Activated CD8-positive, alpha-beta memory T cell treated with anti-CD3 and anti-CD28 coated beads, Interleukin-2, amount 10 ng/mL, durations not matched to agents 7 days and 5 days (primary cell): ENCODE data around the gene CKAP4. TPM values are rescaled to one million over a fixed set of nuclear protein-coding genes. Genes with fewer than 3 reads are reported as not detected.

ENCODE experiments used
- ATAC-seq: fragments of 150-1000 bp; cut with Tn5 transposase; one replicate; pipeline ENCODE4 v1.10.0; 2021; ENCODE audit warnings: moderate library complexity
- CTCF ChIA-PET: fragments of 350-600 bp; sonication (Branson Sonifier 250); formaldehyde crosslinking; loops from one replicate; lab custom pipeline; 2021; ENCODE audit warnings: antibody characterized with exemption; lab: Charles Lee
- DNase-seq: peaks from one replicate; pipeline ENCODE4 v3.0.0-alpha.2; 2020
- H3K27ac Mint-ChIP-seq: one replicate; pipeline ENCODE4 v1.8.0; 2021; ENCODE audit warnings: mild to moderate bottlenecking, mixed read lengths
- H3K27me3 Mint-ChIP-seq: one replicate; pipeline ENCODE4 v1.8.0; 2021; ENCODE audit warnings: mixed read lengths
- H3K36me3 Mint-ChIP-seq: one replicate; pipeline ENCODE4 v1.8.0; 2021; ENCODE audit warnings: mild to moderate bottlenecking, mixed read lengths
- H3K4me1 Mint-ChIP-seq: one replicate; pipeline ENCODE4 v1.8.0; 2021; ENCODE audit warnings: mixed read lengths
- H3K4me3 Mint-ChIP-seq: one replicate; pipeline ENCODE4 v1.8.0; 2021; ENCODE audit warnings: mild to moderate bottlenecking, moderate library complexity, mixed read lengths
- H3K9me3 Mint-ChIP-seq: one replicate; pipeline ENCODE4 v1.8.0; 2022; ENCODE audit warnings: low read depth, mixed read lengths
- total RNA-seq, 2 experiments: library from RNA; stranded (reverse); gene quantifications; one replicate each; pipeline ENCODE4 v1.2.3, GENCODE V29; 2021

Gene CKAP4
- total RNA-seq, 2 experiments from 2014 or later: 1.1 to 3.7 TPM

- no peaks in the 10 kb centered on the region for H3K36me3 Mint-ChIP-seq
- peaks cover 15% of the 10 kb centered on the region for H3K4me1 Mint-ChIP-seq
- peak overlapping the region; percentile 63 for H3K27ac Mint-ChIP-seq
- peaks cover 10% of the 10 kb centered on the region for H3K27me3 Mint-ChIP-seq
- no peak overlapping the region for H3K4me3 Mint-ChIP-seq
- no peaks in the 10 kb centered on the region for H3K9me3 Mint-ChIP-seq
- ATAC-seq (no peak), DNase-seq (no peak)
- CTCF ChIA-PET: interaction anchor here (1.0 to 6.5 kb wide), 18 partner anchors 10 to 808 kb away, joined by 3 to 129 read pairs (median 5); partner anchors contain the start of genes POLR3B and TCP11L2
These were observed 20.8 kb downstream of the CKAP4 start for GRCh38 chr12:106226884-106227640.

- DNase-seq: no peak
- ATAC-seq: no peak
These were observed 23.5 kb downstream of the CKAP4 start for GRCh38 chr12:106224355-106224706.

GRCh38 chr12:106223485-106224354 is 24.1 kb downstream of the CKAP4 start:
- Mint-ChIP-seq H3K27ac (no peak overlapping the region), H3K9me3 (no peaks in the 10 kb centered on the region), H3K4me3 (no peak overlapping the region), H3K36me3 (no peaks in the 10 kb centered on the region), H3K27me3 (peaks cover 4% of the 10 kb centered on the region), H3K4me1 (peaks cover 22% of the 10 kb centered on the region)
- CTCF ChIA-PET: interaction anchor here (0.6 to 1.6 kb wide), 14 partner anchors 9 to 134 kb away, joined by 3 to 13 read pairs (median 3); partner anchors contain the start of gene POLR3B
- ATAC-seq (peak; percentile 68), DNase-seq (peak; percentile 80)

More at GRCh38 chr12:106224355-106224706, 23.5 kb downstream of the CKAP4 start:
- H3K4me1 Mint-ChIP-seq: peaks cover 22% of the 10 kb centered on the region
- no peaks in the 10 kb centered on the region for H3K36me3 Mint-ChIP-seq
- CTCF ChIA-PET: interaction anchor here (0.6 to 1.6 kb wide), 12 partner anchors 9 to 134 kb away, joined by 3 to 13 read pairs (median 3); partner anchors contain the start of gene POLR3B
- H3K4me3 Mint-ChIP-seq: no peak overlapping the region
- H3K27ac Mint-ChIP-seq: no peak overlapping the region
- no peaks in the 10 kb centered on the region for H3K9me3 Mint-ChIP-seq
- no peaks in the 10 kb centered on the region for H3K27me3 Mint-ChIP-seq

- CTCF ChIA-PET: interaction anchor here (0.9 to 2.6 kb wide), 2 partner anchors 62 to 800 kb away, joined by 3 to 12 read pairs; no protein-coding TSS in a partner anchor
- no peak for DNase-seq
- peaks cover 9% of the 10 kb centered on the region for H3K4me1 Mint-ChIP-seq
- no peak overlapping the region for H3K27ac Mint-ChIP-seq
- no peaks in the 10 kb centered on the region for H3K9me3 Mint-ChIP-seq
- peaks cover 21% of the 10 kb centered on the region for H3K27me3 Mint-ChIP-seq
- no peak overlapping the region for H3K4me3 Mint-ChIP-seq
- no peak for ATAC-seq
- no peaks in the 10 kb centered on the region for H3K36me3 Mint-ChIP-seq
These were observed 27.3 kb downstream of the CKAP4 start for GRCh38 chr12:106220536-106220935.

- Mint-ChIP-seq H3K4me1 (peaks cover 9% of the 10 kb centered on the region), H3K27me3 (peaks cover 24% of the 10 kb centered on the region), H3K36me3 (no peaks in the 10 kb centered on the region), H3K9me3 (no peaks in the 10 kb centered on the region), H3K4me3 (no peak overlapping the region), H3K27ac (no peak overlapping the region)
- no peak for DNase-seq
- ATAC-seq: no peak
- CTCF ChIA-PET: no interaction called here
These were observed 28.8 kb downstream of the CKAP4 start for GRCh38 chr12:106219043-106219442.

GRCh38 chr12:106217706-106218105 is 30.1 kb downstream of the CKAP4 start:
- Mint-ChIP-seq H3K27ac (no peak overlapping the region), H3K4me3 (no peak overlapping the region), H3K9me3 (no peaks in the 10 kb centered on the region), H3K27me3 (peaks cover 30% of the 10 kb centered on the region), H3K4me1 (peaks cover 9% of the 10 kb centered on the region), H3K36me3 (no peaks in the 10 kb centered on the region)
- no peak for DNase-seq
- CTCF ChIA-PET: interaction anchor here (0.8 kb wide), 1 partner anchor 9 kb away, joined by 3 read pairs; no protein-coding TSS in a partner anchor
- ATAC-seq: no peak

- Mint-ChIP-seq H3K4me3 (no peak overlapping the region), H3K27ac (no peak overlapping the region), H3K27me3 (peaks cover 51% of the 10 kb centered on the region), H3K4me1 (no peaks in the 10 kb centered on the region), H3K36me3 (no peaks in the 10 kb centered on the region), H3K9me3 (no peaks in the 10 kb centered on the region)
- ATAC-seq (no peak), DNase-seq (no peak)
- CTCF ChIA-PET: interaction anchor here (1.0 kb wide), 1 partner anchor 9 kb away, joined by 3 read pairs; no protein-coding TSS in a partner anchor
These were observed 33.2 kb downstream of the CKAP4 start for GRCh38 chr12:106214571-106214970.

GRCh38 chr12:106213662-106214061 is 34.2 kb downstream of the CKAP4 start:
- ATAC-seq: no peak
- peaks cover 51% of the 10 kb centered on the region for H3K27me3 Mint-ChIP-seq
- CTCF ChIA-PET: no interaction called here
- no peaks in the 10 kb centered on the region for H3K36me3 Mint-ChIP-seq
- no peak for DNase-seq
- H3K4me1 Mint-ChIP-seq: no peaks in the 10 kb centered on the region
- H3K9me3 Mint-ChIP-seq: no peaks in the 10 kb centered on the region
- H3K27ac Mint-ChIP-seq: no peak overlapping the region
- no peak overlapping the region for H3K4me3 Mint-ChIP-seq

- H3K9me3 Mint-ChIP-seq: no peaks in the 10 kb centered on the region
- H3K27ac Mint-ChIP-seq: no peak overlapping the region
- no peaks in the 10 kb centered on the region for H3K4me1 Mint-ChIP-seq
- H3K4me3 Mint-ChIP-seq: no peak overlapping the region
- CTCF ChIA-PET: no interaction called here
- peaks cover 56% of the 10 kb centered on the region for H3K27me3 Mint-ChIP-seq
- ATAC-seq (no peak), DNase-seq (no peak)
- no peaks in the 10 kb centered on the region for H3K36me3 Mint-ChIP-seq
These were observed 35.8 kb downstream of the CKAP4 start for GRCh38 chr12:106211973-106212372.

- no peak overlapping the region for H3K4me3 Mint-ChIP-seq
- no peaks in the 10 kb centered on the region for H3K36me3 Mint-ChIP-seq
- no peak for DNase-seq
- H3K4me1 Mint-ChIP-seq: no peaks in the 10 kb centered on the region
- peaks cover 2% of the 10 kb centered on the region for H3K9me3 Mint-ChIP-seq
- ATAC-seq: no peak
- H3K27me3 Mint-ChIP-seq: peaks cover 29% of the 10 kb centered on the region
- CTCF ChIA-PET: interaction anchor here (0.6 kb wide), 1 partner anchor 18 kb away, joined by 3 read pairs; no protein-coding TSS in a partner anchor
- no peak overlapping the region for H3K27ac Mint-ChIP-seq
These were observed 42.4 kb downstream of the CKAP4 start for GRCh38 chr12:106205208-106206069.

- no peaks in the 10 kb centered on the region for H3K36me3 Mint-ChIP-seq
- peaks cover 2% of the 10 kb centered on the region for H3K9me3 Mint-ChIP-seq
- no peaks in the 10 kb centered on the region for H3K4me1 Mint-ChIP-seq
- peaks cover 20% of the 10 kb centered on the region for H3K27me3 Mint-ChIP-seq
- CTCF ChIA-PET: no interaction called here
- DNase-seq (no peak), ATAC-seq (no peak)
- no peak overlapping the region for H3K4me3 Mint-ChIP-seq
- no peak overlapping the region for H3K27ac Mint-ChIP-seq
These were observed 43.5 kb downstream of the CKAP4 start for GRCh38 chr12:106204312-106204711.

- no peak for ATAC-seq
- no peak for DNase-seq
- Mint-ChIP-seq H3K4me1 (no peaks in the 10 kb centered on the region), H3K36me3 (no peaks in the 10 kb centered on the region), H3K27ac (no peak overlapping the region), H3K9me3 (no peaks in the 10 kb centered on the region), H3K4me3 (no peak overlapping the region), H3K27me3 (peaks cover 22% of the 10 kb centered on the region)
- CTCF ChIA-PET: no interaction called here
These were observed 49.8 kb downstream of the CKAP4 start for GRCh38 chr12:106197906-106198623.
